ENCODE measurements around the gene ANXA9.

The ANXA9 gene

GRCh38 chr1:151000408-151000807 lies 18.3 kb downstream of the ANXA9 start:
- H3K4me3 Mint-ChIP-seq: no peak overlapping the region
- no peak overlapping the region for H3K27ac Mint-ChIP-seq (ENCODE audit: low read depth)
- peaks cover 10% of the 10 kb centered on the region for H3K27me3 Mint-ChIP-seq
- no peaks in the 10 kb centered on the region for H3K9me3 Mint-ChIP-seq
- ATAC-seq (replicated peaks; ENCODE audit: extremely low read depth, poor library complexity, severe bottlenecking) (no peak), DNase-seq (ENCODE audit: low spot score in 2 of 2) (no peak)
- H3K4me1 Mint-ChIP-seq: peaks cover 11% of the 10 kb centered on the region
- peaks cover 5% of the 10 kb centered on the region for H3K36me3 Mint-ChIP-seq (ENCODE audit: insufficient read depth)

- Mint-ChIP-seq H3K9me3 (no peaks in the 10 kb centered on the region), H3K4me1 (peaks cover 23% of the 10 kb centered on the region), H3K36me3 (ENCODE audit: insufficient read depth) (peaks cover 6% of the 10 kb centered on the region), H3K27me3 (peaks cover 10% of the 10 kb centered on the region), H3K4me3 (no peak overlapping the region), H3K27ac (ENCODE audit: low read depth) (no peak overlapping the region)
- ATAC-seq (replicated peaks; ENCODE audit: extremely low read depth, poor library complexity, severe bottlenecking) (no peak), DNase-seq (ENCODE audit: low spot score in 2 of 2) (no peak)
These were observed 19.5 kb downstream of the ANXA9 start for GRCh38 chr1:151001602-151002001.

- no peak overlapping the region for H3K27ac Mint-ChIP-seq (ENCODE audit: low read depth)
- DNase-seq (ENCODE audit: low spot score in 2 of 2) (no peak), ATAC-seq (replicated peaks; ENCODE audit: extremely low read depth, poor library complexity, severe bottlenecking) (no peak)
- peaks cover 6% of the 10 kb centered on the region for H3K36me3 Mint-ChIP-seq (ENCODE audit: insufficient read depth)
- no peak overlapping the region for H3K4me3 Mint-ChIP-seq
- H3K27me3 Mint-ChIP-seq: peaks cover 10% of the 10 kb centered on the region
- no peaks in the 10 kb centered on the region for H3K9me3 Mint-ChIP-seq
- H3K4me1 Mint-ChIP-seq: peaks cover 27% of the 10 kb centered on the region
These were observed 20.0 kb downstream of the ANXA9 start for GRCh38 chr1:151002051-151002450.

DNA sequence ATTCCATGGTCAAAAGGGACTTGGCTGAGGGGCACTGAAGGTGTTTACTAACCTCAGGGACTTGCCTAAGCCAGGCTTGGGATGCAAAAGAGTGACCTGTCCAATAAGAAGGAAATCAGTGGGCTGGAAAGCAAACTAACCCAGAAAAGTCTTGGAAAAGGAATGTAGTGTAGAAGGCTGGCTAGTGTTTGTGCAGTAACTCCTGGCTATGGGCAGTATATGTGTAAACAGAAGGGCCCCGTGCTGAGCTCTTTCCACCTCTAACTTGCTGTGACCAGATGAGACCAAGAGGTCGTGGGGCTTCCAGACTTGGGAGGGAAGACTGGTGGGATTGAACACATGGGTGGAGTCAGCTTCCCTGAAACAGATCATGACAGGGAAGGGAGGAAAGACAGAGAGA lies 20.5 kb downstream of the ANXA9 start:
- ATAC-seq (replicated peaks; ENCODE audit: extremely low read depth, poor library complexity, severe bottlenecking): no peak
- Mint-ChIP-seq H3K27ac (ENCODE audit: low read depth) (no peak overlapping the region), H3K27me3 (peaks cover 10% of the 10 kb centered on the region), H3K4me1 (peaks cover 33% of the 10 kb centered on the region), H3K36me3 (ENCODE audit: insufficient read depth) (peaks cover 5% of the 10 kb centered on the region), H3K4me3 (no peak overlapping the region), H3K9me3 (no peaks in the 10 kb centered on the region)
- DNase-seq (ENCODE audit: low spot score in 2 of 2): no peak

GRCh38 chr1:151003180-151003579 lies 21.1 kb downstream of the ANXA9 start:
- peak overlapping the region; percentile 13 for H3K27ac Mint-ChIP-seq (ENCODE audit: low read depth)
- peaks cover 10% of the 10 kb centered on the region for H3K27me3 Mint-ChIP-seq
- H3K36me3 Mint-ChIP-seq (ENCODE audit: insufficient read depth): peaks cover 10% of the 10 kb centered on the region
- H3K4me1 Mint-ChIP-seq: peaks cover 37% of the 10 kb centered on the region
- no peaks in the 10 kb centered on the region for H3K9me3 Mint-ChIP-seq
- no peak overlapping the region for H3K4me3 Mint-ChIP-seq
- ATAC-seq (replicated peaks; ENCODE audit: extremely low read depth, poor library complexity, severe bottlenecking) (no peak), DNase-seq (ENCODE audit: low spot score in 2 of 2) (no peak)

DNA sequence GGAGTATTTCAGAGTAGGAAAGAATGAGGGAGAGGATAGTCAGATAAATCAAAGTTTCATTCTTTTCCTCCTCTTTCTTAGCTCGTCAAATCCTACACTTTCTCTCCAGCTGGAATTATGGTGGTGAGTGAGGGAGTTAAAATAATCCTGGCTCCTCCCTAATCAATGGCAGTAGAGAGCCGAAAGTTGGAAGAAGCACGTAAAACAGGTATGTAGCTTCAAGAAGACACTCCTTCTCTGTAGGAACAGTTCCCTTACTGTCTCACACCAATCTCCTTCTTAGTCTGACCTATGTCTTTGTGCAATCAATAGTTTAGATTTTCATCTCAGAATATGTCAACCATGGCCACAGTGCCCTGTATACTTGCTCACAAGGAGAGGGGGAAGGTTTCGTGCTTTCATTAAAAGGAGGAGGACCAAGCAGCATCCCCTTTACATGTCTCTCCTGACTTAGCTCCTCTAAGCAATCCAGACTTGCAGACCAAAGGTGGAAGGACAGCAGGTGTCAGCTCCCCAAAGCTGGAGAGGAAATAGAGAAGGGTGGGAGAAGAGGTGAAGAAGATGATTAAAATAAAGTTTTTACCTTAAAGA lies 23.7 kb downstream of the ANXA9 start:
- no peak for ATAC-seq (replicated peaks; ENCODE audit: extremely low read depth, poor library complexity, severe bottlenecking)
- Mint-ChIP-seq H3K4me1 (peaks cover 54% of the 10 kb centered on the region), H3K36me3 (ENCODE audit: insufficient read depth) (peaks cover 15% of the 10 kb centered on the region), H3K27me3 (peaks cover 2% of the 10 kb centered on the region), H3K27ac (ENCODE audit: low read depth) (peak overlapping the region; percentile 97), H3K9me3 (no peaks in the 10 kb centered on the region), H3K4me3 (peak overlapping the region; percentile 93)
- no peak for DNase-seq (ENCODE audit: low spot score in 2 of 2)

DNA sequence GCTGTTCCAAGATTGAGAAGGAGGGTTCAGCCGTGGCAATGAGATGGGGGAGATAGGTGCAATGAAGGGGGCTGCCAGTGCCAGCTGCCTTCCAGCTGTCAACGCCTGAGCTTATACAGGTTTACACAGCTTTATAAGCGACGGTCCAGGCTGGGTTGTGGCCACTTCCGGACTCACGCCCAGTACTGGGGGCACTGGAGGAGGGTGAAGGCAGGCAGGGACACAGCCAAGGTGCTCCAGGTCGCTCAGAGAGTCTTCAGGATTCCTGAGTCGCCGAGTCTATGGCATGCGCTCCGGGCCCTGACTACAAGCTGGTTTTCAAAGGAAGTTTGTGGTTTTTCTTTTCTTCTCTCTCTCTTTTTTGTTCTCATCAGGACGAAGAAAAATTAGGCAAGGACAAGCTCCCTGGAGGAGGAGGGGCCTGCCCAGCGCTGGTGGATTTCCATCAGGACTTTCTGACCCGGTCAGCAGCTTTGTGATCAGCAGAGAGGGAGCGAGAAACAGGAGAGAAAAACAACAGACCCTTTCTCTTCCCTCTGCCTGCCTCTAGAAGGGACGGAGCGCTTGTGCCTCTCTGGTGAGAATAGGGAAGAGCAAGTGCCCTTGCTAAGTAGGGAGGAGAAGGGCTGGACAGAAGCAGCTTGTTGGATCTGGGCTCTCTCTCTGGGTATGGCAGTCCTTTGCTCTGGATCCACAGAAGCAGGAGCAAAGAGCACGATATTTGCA lies 24.4 kb downstream of the ANXA9 start, which contains the start of gene MINDY1:
Gene MINDY1 (minus strand): TSS at position 576 of the 726 bp plus-strand sequence. CDS start 4,285 bp downstream, outside the sequence.
- Mint-ChIP-seq H3K27me3 (no peaks in the 10 kb centered on the region), H3K4me3 (peak within 1 kb of the TSS; percentile 93)

GRCh38 chr1:151007853-151008243 lies 25.8 kb downstream of the ANXA9 start:
- peaks cover 15% of the 10 kb centered on the region for H3K36me3 Mint-ChIP-seq (ENCODE audit: insufficient read depth)
- ATAC-seq (replicated peaks; ENCODE audit: extremely low read depth, poor library complexity, severe bottlenecking): no peak
- H3K27me3 Mint-ChIP-seq: no peaks in the 10 kb centered on the region
- peak overlapping the region; percentile 93 for H3K4me3 Mint-ChIP-seq
- H3K4me1 Mint-ChIP-seq: peaks cover 61% of the 10 kb centered on the region
- H3K27ac Mint-ChIP-seq (ENCODE audit: low read depth): peak overlapping the region; percentile 97
- no peak for DNase-seq (ENCODE audit: low spot score in 2 of 2)
- no peaks in the 10 kb centered on the region for H3K9me3 Mint-ChIP-seq

More for the DNA sequence above, 24.4 kb downstream of the ANXA9 start, which contains the start of gene MINDY1:
- Mint-ChIP-seq H3K9me3 (no peaks in the 10 kb centered on the region), H3K4me1 (peaks cover 59% of the 10 kb centered on the region), H3K27ac (ENCODE audit: low read depth) (peak within 1 kb of the TSS; percentile 97), H3K36me3 (ENCODE audit: insufficient read depth) (peaks cover 15% of the 10 kb centered on the region)
- DNase-seq (ENCODE audit: low spot score in 2 of 2) (no peak), ATAC-seq (replicated peaks; ENCODE audit: extremely low read depth, poor library complexity, severe bottlenecking) (no peak)

DNA sequence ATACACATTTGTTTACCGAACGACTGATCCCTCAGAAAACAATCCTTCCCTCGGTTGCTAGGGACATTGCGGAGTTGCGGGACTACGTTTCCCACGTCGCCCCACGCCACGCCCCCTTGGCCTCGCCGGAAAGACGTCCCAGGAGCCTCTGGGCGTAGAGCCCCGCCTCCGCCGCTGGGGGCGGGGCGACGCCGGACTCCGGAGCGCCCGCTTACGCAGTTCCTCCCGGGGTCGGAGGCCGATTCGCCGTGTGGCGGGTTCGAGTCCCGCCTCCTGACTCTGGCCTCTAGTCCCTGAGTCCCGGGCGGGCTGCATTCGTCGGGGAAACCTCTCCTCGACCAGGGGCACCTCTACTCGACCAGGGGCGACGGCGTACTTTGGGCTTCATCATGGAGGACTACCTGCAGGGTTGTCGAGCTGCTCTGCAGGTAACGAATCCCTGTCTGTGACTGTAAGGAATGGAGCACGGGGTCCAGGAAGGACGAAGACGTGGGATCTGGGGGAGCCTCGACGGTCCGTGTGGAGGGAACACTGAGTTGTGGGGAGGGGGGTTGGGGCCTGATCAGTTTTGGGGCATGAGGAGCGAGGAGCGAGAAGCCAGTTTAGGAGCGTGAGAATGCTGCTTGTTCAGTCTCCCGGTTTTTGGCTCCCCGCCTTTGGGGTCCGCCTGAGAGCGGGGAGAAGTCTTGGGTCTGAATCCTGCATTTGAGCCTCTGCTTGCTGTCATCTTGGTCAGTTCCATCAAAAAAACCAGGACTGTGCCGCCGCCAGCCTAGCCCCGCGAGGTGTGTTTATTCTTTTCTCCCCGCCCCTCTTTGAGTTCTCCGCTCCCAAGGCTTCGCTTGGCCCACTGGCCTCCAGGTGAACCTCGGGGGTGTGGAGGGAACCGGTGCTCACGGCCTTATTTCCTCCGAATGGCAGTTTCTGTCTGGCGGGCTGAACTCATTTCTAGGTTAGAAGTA lies 26.4 kb downstream of the ANXA9 start, which contains the start of gene PRUNE1:
Gene PRUNE1 (plus strand): TSS at position 206 of the 962 bp plus-strand sequence. CDS start 184 bp downstream, at position 390.
- H3K27me3 Mint-ChIP-seq: no peaks in the 10 kb centered on the region
- peaks cover 64% of the 10 kb centered on the region for H3K4me1 Mint-ChIP-seq
- peak within 1 kb of the TSS; percentile 93 for H3K4me3 Mint-ChIP-seq
- DNase-seq (ENCODE audit: low spot score in 2 of 2) (peak; percentile 87 to 94), ATAC-seq (replicated peaks; ENCODE audit: extremely low read depth, poor library complexity, severe bottlenecking) (peak; percentile 88)
- H3K27ac Mint-ChIP-seq (ENCODE audit: low read depth): peak within 1 kb of the TSS; percentile 97
- peaks cover 15% of the 10 kb centered on the region for H3K36me3 Mint-ChIP-seq (ENCODE audit: insufficient read depth)
- H3K9me3 Mint-ChIP-seq: no peaks in the 10 kb centered on the region

DNA sequence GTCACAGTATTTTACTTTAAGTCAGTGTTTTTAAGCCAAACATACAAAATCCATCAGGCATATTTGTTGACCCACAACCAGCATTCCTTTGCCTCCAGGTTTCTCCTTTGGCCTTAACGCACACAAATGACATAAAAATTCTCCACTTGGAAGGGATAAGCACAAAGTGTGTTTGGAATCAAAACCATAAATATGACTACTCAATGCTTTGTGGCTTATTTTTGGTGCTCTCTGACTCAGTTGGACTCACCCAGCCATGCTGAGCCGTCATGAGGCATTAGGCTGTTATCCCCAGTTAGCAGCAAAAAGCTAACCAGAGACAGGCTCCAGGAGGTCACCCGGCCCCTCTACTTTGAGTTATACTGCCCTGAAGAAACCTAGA lies 27.1 kb downstream of the ANXA9 start:
- peak overlapping the region; percentile 97 for H3K27ac Mint-ChIP-seq (ENCODE audit: low read depth)
- H3K9me3 Mint-ChIP-seq: no peaks in the 10 kb centered on the region
- peaks cover 67% of the 10 kb centered on the region for H3K4me1 Mint-ChIP-seq
- H3K36me3 Mint-ChIP-seq (ENCODE audit: insufficient read depth): peaks cover 16% of the 10 kb centered on the region
- ATAC-seq (replicated peaks; ENCODE audit: extremely low read depth, poor library complexity, severe bottlenecking): no peak
- no peak for DNase-seq (ENCODE audit: low spot score in 2 of 2)
- H3K4me3 Mint-ChIP-seq: peak overlapping the region; percentile 93
- no peaks in the 10 kb centered on the region for H3K27me3 Mint-ChIP-seq

GRCh38 chr1:151009674-151010345 lies 27.7 kb downstream of the ANXA9 start:
- H3K27me3 Mint-ChIP-seq: no peaks in the 10 kb centered on the region
- DNase-seq (ENCODE audit: low spot score in 2 of 2) (no peak), ATAC-seq (replicated peaks; ENCODE audit: extremely low read depth, poor library complexity, severe bottlenecking) (no peak)
- H3K27ac Mint-ChIP-seq (ENCODE audit: low read depth): no peak overlapping the region
- H3K4me1 Mint-ChIP-seq: peaks cover 67% of the 10 kb centered on the region
- peak overlapping the region; percentile 93 for H3K4me3 Mint-ChIP-seq
- no peaks in the 10 kb centered on the region for H3K9me3 Mint-ChIP-seq
- peaks cover 16% of the 10 kb centered on the region for H3K36me3 Mint-ChIP-seq (ENCODE audit: insufficient read depth)

- H3K4me1 Mint-ChIP-seq: peaks cover 65% of the 10 kb centered on the region
- peaks cover 16% of the 10 kb centered on the region for H3K36me3 Mint-ChIP-seq (ENCODE audit: insufficient read depth)
- DNase-seq (ENCODE audit: low spot score in 2 of 2) (no peak), ATAC-seq (replicated peaks; ENCODE audit: extremely low read depth, poor library complexity, severe bottlenecking) (no peak)
- H3K27ac Mint-ChIP-seq (ENCODE audit: low read depth): no peak overlapping the region
- no peaks in the 10 kb centered on the region for H3K27me3 Mint-ChIP-seq
- no peaks in the 10 kb centered on the region for H3K9me3 Mint-ChIP-seq
- no peak overlapping the region for H3K4me3 Mint-ChIP-seq
These were observed 28.2 kb downstream of the ANXA9 start for GRCh38 chr1:151010346-151010726.

Data from central memory CD8-positive, alpha-beta T cell (primary cell).